Hepatocyte (in vitro differentiated cells): ENCODE results near the gene ALG11.

Experiments
- EZH2 ChIP-seq: fragments of 200-600 bp; sonication (generic); IDR thresholded peaks from 2 replicates; pipeline ENCODE4 v1.6.1; 2016; ENCODE audit warnings: antibody characterized with exemption, mild to moderate bottlenecking, borderline replicate concordance
- EZH2phosphoT487 ChIP-seq: fragments of 200-600 bp; sonication (generic); IDR thresholded peaks from one replicate; pipeline ENCODE4 v1.6.1; 2018; ENCODE audit warnings: antibody characterized with exemption, mild to moderate bottlenecking, low read depth, moderate library complexity; ENCODE audit not compliant: unreplicated experiment, severe bottlenecking
- TF ChIP-seq, protein P1 (sequence below): fragments of 200-600 bp; sonication (generic); IDR thresholded peaks from 2 replicates; pipeline ENCODE4 v1.5.1; 2016; ENCODE audit warnings: antibody characterized with exemption, mild to moderate bottlenecking; ENCODE audit not compliant: poor library complexity

- TF ChIP-seq EZH2 (no peak), EZH2phosphoT487 (no peak)
- TF ChIP-seq, protein P1, sequence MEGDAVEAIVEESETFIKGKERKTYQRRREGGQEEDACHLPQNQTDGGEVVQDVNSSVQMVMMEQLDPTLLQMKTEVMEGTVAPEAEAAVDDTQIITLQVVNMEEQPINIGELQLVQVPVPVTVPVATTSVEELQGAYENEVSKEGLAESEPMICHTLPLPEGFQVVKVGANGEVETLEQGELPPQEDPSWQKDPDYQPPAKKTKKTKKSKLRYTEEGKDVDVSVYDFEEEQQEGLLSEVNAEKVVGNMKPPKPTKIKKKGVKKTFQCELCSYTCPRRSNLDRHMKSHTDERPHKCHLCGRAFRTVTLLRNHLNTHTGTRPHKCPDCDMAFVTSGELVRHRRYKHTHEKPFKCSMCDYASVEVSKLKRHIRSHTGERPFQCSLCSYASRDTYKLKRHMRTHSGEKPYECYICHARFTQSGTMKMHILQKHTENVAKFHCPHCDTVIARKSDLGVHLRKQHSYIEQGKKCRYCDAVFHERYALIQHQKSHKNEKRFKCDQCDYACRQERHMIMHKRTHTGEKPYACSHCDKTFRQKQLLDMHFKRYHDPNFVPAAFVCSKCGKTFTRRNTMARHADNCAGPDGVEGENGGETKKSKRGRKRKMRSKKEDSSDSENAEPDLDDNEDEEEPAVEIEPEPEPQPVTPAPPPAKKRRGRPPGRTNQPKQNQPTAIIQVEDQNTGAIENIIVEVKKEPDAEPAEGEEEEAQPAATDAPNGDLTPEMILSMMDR: no peak
Observed at GRCh38 chr13:52005841-52006522, 6.2 kb upstream of the ALG11 start.
